ENCODE data around the gene C5orf63. TPM values are rescaled to one million over a fixed set of nuclear protein-coding genes. Genes with fewer than 3 reads are reported as not detected.
"Not testable (repeated sequence)": the region's sequence is repeated elsewhere in the genome, so short reads cannot be mapped to it uniquely, and the experiment has no call there.

Gene C5orf63
- total RNA-seq, 1 donor from 2014 or later, result 7.7 TPM

DNA sequence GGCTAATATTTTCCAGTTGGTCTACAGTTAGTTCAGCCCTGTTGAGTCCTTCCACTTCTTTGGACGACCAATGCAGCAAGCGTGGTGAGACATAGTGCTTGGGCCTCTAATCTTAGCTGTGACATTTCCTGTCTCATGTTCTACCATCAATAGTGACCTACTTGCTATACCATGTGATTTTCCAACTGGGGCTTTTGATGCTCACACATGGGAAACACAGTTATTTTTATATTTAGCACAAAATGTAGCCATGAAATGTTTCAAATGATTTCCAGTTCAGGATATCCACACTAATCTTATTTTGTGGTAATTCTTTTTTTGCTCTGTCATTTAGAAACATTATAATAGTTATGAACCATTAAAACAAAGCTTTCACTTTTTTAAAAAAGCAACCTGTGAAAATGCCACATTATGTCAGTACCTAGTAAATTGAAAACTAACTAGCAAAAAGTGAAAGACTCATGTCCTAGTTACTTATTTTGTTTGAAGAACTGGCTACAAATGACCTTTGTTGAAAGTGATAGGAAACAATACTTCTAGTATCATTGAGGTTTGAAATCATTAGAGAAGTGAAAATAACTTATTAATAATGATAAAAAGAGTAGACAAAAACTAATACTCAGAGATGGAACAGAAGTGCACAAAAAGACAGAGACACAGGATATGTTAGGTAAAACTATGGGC, 61.2 kb downstream of the C5orf63 start:
- DNase-seq (ENCODE audit: low spot score in 2 of 2) (no peak), FAIRE-seq (peak; percentile 33)

- no peak for FAIRE-seq
- DNase-seq (ENCODE audit: low spot score in 2 of 2), result no peak
Observed at GRCh38 chr5:127011153-127011552, 62.1 kb downstream of the C5orf63 start.

GRCh38 chr5:127010362-127010761, 62.9 kb downstream of the C5orf63 start:
- DNase-seq (ENCODE audit: low spot score in 2 of 2) (no peak), FAIRE-seq (no peak)

DNA sequence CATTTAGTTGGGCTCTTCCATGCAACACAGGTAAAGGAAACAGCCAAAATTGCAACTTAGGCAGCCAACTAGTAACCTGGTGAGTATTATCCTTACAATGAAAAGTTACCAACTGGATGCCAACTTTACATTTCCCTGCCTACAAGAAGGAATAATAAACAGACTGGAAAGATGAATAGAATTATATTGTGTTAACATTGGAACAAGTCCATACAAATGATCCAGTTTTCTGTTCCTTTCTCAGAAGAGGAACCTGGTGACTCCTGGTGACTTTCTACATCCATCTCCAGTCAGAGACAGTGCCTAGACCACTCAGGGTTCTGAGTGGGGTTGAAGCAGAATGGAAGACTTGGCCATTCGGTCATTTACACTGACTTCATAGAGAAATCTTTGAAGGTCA, 63.5 kb downstream of the C5orf63 start:
- no peak for FAIRE-seq
- DNase-seq (ENCODE audit: low spot score in 2 of 2), result no peak

DNA sequence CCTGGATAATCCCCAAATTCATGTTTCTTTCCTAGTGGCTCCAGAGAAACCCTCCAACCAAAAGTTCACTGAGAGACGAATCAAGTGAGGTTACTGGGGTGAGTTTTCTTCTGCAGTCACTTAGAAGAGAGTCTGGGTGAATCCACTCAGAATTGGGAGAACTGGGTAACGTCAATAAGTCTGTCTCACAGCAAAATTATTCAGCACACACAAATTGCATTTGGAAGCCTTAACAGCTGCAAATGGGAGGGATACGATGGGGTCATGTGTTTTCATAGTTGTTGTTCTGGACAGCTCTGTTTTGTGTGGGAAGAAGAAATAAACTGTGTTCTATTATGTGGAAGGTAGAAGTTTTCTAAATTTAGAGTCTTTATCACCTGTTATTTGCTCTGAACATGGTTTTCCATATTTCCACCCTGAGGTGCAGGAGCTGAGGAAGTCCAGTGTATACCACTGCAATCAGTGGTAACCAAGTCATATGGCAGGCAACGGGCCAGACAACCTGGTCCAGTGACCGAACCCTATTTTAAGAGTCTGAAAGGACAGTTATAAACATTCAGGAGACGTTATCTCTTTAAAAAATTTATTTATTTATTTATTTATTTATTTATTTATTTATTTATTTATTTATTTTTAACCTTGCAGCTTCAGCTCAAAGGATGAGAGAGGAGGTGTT, 64.9 kb downstream of the C5orf63 start:
- no peak for FAIRE-seq
- DNase-seq (ENCODE audit: low spot score in 2 of 2), result no peak

- no peak for DNase-seq (ENCODE audit: low spot score in 2 of 2)
- no peak for FAIRE-seq
Observed at GRCh38 chr5:127007522-127007921, 65.8 kb downstream of the C5orf63 start.

- no peak for FAIRE-seq
- no peak for DNase-seq (ENCODE audit: low spot score in 2 of 2)
Observed at GRCh38 chr5:127006744-127007143, 66.6 kb downstream of the C5orf63 start.

DNA sequence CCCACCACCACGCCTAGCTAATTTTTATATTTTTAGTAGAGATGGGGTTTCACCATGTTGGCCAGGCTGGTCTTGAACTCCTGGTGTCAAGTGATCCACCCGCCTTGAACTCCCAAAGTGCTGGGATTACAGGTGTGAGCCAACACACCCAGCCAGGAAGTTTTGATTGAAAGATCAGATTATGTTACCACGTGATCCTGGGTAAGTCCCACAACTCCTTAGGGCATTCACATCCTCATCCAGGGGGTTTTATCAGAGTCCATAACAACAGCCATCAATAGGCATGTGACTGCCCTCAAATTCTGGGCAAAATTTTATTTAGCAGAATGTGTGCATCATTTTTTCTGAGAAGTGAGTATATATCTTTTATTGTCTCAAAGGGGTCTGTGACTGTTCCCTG, 68.0 kb downstream of the C5orf63 start:
- FAIRE-seq; DNase-seq (ENCODE audit: low spot score in 2 of 2): not testable (repeated sequence)

GRCh38 chr5:127004721-127005120, 68.6 kb downstream of the C5orf63 start:
- FAIRE-seq (no peak), DNase-seq (ENCODE audit: low spot score in 2 of 2) (no peak)

DNA sequence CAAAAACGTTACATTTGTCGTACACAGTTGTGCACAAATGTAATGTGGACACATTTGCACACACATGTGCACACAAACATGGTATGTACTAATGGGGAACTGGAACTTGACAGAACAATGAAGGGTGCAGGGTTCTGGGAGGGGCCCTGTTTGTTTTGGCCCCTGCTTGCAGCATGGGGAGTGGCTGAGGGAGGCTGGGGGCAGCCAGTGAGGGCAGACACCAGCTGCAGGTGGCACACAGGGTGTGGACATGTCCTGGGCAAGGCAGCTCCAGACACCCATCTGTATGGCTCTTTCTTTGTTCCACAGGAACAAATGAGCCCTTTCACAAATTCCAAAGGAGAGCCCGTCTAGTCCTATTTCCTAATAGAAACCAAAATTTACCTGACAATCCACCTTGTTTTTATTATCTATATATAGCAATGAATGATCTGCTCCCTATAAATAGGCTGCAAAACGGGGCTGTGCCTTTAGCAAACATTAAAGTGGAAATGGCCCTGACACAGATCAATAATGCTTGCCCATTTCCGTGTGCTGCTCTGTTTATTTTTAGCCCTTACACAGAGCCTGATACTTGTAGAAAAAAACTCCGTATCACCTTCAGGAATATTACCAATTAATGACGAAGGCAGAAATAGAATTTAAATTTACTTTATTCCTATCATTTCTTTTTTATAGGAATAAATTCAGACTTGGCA, 69.4 kb downstream of the C5orf63 start:
- FAIRE-seq, result no peak
- DNase-seq (ENCODE audit: low spot score in 2 of 2), result no peak

DNA sequence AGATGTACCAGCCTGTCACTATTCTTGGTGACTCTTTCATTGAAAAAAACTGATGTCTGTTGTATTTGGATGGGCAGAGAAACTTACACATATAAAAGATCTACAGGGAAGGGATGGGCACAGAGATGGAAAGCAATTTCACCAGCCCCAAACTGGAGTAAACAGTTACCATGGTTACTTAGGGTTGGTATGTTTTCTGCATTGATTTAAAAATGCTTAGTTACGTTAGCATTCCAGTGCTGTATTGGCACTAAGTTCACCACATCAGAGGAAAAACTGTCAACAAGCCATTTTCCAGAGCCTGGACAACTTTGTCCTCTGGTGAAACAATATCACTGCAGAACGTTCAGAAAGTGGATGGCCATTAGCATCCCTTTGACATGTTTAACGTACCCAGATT, 70.9 kb downstream of the C5orf63 start:
- DNase-seq (ENCODE audit: low spot score in 2 of 2) (no peak), FAIRE-seq (no peak)

DNA sequence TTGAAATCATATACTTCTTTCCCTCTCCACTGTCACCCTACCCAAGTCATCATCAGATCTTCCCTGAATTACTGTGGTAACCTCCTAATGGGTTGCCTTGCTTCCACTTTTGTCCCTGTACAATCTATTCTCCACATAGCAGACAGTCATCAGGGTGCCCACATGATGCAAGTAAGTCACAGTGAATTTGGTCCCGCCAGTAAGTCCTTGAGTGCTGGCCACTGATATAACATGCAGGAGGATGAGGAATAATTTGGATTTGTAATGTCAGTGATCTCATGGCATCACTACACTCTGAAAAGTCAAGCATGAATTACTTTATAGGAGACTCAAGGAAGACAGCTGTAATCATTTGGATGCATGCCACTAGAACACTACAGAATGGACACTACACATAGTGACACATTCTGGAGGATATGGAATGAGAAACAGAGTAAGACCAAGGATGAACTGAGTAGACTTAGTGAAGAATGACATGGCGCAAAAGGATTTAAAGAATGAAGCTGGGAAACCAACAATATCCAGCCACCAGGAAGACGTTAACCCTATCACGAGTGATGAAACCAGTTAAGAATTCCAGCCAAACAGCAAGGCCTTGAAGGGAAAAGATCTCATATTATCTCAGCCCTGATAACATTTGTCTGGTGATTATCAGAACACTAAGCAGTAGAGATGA, 71.5 kb downstream of the C5orf63 start:
- no peak for DNase-seq (ENCODE audit: low spot score in 2 of 2)
- FAIRE-seq, result no peak

Other genes starting within 250 kb of the C5orf63 start
- gene MARCHF3, start 42.9 kb downstream of the C5orf63 start, total RNA-seq, result 28.1 TPM
- 33.0 TPM for gene MEGF10, start 217.3 kb upstream of the C5orf63 start, total RNA-seq